Right cardiac atrium (tissue), 5 donors: ENCODE measurements around the gene EGR1. TPM values are rescaled to one million over a fixed set of nuclear protein-coding genes. Genes with fewer than 3 reads are reported as not detected.
A peak's percentile ranks its signal among the peaks of the same experiment; 100 is the strongest.

Experiments used
- ATAC-seq, 2 donors: fragments of 200-7000 bp; cut with Tn5 transposase; one replicate each; pipeline versions ENCODE4 v1.8.0 to v1.9.1; 2020; ENCODE audit warnings: moderate library complexity in 2 of 2, mild to moderate bottlenecking in 1 of 2
- DNase-seq, 3 donors: peaks; one replicate each; pipeline ENCODE4 v3.0.0-alpha.2; 2020
- H3K27ac ChIP-seq: one replicate; pipeline ENCODE4 v1.5.1; 2013; ENCODE audit warnings: mild to moderate bottlenecking, low read length, control low read depth, moderate library complexity
- H3K27me3 ChIP-seq: one replicate; pipeline ENCODE4 v1.6.1; 2013; ENCODE audit not compliant: control insufficient read depth, insufficient read depth
- H3K4me1 ChIP-seq: one replicate; pipeline ENCODE4 v1.6.1; 2013; ENCODE audit warnings: low read length; ENCODE audit not compliant: control insufficient read depth, insufficient read depth
- H3K4me3 ChIP-seq: one replicate; pipeline ENCODE4 v1.5.1; 2013; ENCODE audit warnings: low read length, control low read depth
- H3K9me3 ChIP-seq: one replicate; pipeline ENCODE4 v1.6.1; 2013; ENCODE audit warnings: low read length; ENCODE audit not compliant: control insufficient read depth
- WGBS: extraction: QIAGEN DNeasy Blood & Tissue Kit; methylation state at CpG from one replicate; pipeline ENCODE4 v1.1.7; 2013; 5-methylcytosine and 5-hydroxymethylcytosine counted together
- intact Hi-C, 4 donors: fragments of 100-400 bp; cut with DNase I; formaldehyde crosslinking; loops; one replicate each; pipeline versions ENCODE4 v1.11.0 to v1.14.0; 2022 to 2023
- polyA plus RNA-seq: library from polyadenylated mRNA; stranded (reverse); fragments of 200-250 nt; gene quantifications from one replicate; pipeline ENCODE4 v1.2.3, GENCODE V29; 2013
- total RNA-seq, 4 donors: library from RNA; stranded (reverse); fragmentation: NEBNext Ultra II Directional; extraction: Animal tissue kit (Norgen Biotek cat#: 25700); gene quantifications; one replicate each; pipeline ENCODE4 v1.2.1, GENCODE V29; 2021
- donor health status: healthy with polysubstance abuse.
- donor health status: DM: no; HTN: yes; CAD: no.
- donor health status: DM: no; HTN: no; CAD: no.
- donor health status: DM: no; HTN: yes; CAD: no; lungs with severe emphysema.
- donor health status: DM: yes; HTN: yes; CAD: no.

Gene EGR1
- total and polyA plus RNA-seq, 5 donors, result 8.4 to 123 (median 31.2) TPM

GRCh38 chr5:138464388-138465260, 655 bp upstream of the EGR1 start:
- Histone ChIP-seq H3K27ac (peak overlapping the region; percentile 97), H3K4me1 (peaks cover 2% of the 10 kb centered on the region), H3K9me3 (no peaks in the 10 kb centered on the region), H3K27me3 (no peaks in the 10 kb centered on the region), H3K4me3 (peak overlapping the region; percentile 85)
- ATAC-seq (peak; percentile 89 to 92), DNase-seq (peak; percentile 96 to 98 (median 97))
- under 1% methylated on average over 64 of the region's 64 CpGs for WGBS
- intact Hi-C loops, result loop anchor here in 2 of 4 donors (5.0 to 10.0 kb wide), 2 partner anchors 38 to 80 kb away; partner anchors contain the start of gene ETF1 (in 1 of the 2)

GRCh38 chr5:138466125-138466899, 1.0 kb downstream of the EGR1 start:
- 13% methylated on average over 39 of the region's 39 CpGs for WGBS
- Histone ChIP-seq H3K9me3 (no peaks in the 10 kb centered on the region), H3K27me3 (no peaks in the 10 kb centered on the region), H3K27ac (no peak overlapping the region), H3K4me1 (peaks cover 2% of the 10 kb centered on the region), H3K4me3 (peak overlapping the region; percentile 85)
- DNase-seq (peak in 2 of 3 donors; percentile 66 to 68), ATAC-seq (no peak)
- intact Hi-C loops, result loop anchor here in 2 of 4 donors (5.0 to 10.0 kb wide), 2 partner anchors 36 to 78 kb away; partner anchors contain the start of gene ETF1 (in 1 of the 2)

- H3K4me1 ChIP-seq, result peaks cover 2% of the 10 kb centered on the region
- H3K27me3 ChIP-seq, result no peaks in the 10 kb centered on the region
- ATAC-seq (no peak), DNase-seq (peak in 1 of 3 donors; percentile 72)
- intact Hi-C loops, result loop anchor here in 2 of 4 donors (5.0 to 10.0 kb wide), 2 partner anchors 35 to 78 kb away; partner anchors contain the start of gene ETF1 (in 1 of the 2)
- 83% methylated on average over 45 of the region's 45 CpGs for WGBS
- no peak overlapping the region for H3K4me3 ChIP-seq
- H3K27ac ChIP-seq, result no peak overlapping the region
- no peaks in the 10 kb centered on the region for H3K9me3 ChIP-seq
These were observed 1.8 kb downstream of the EGR1 start for GRCh38 chr5:138466900-138467710.

- H3K27me3 ChIP-seq, result no peaks in the 10 kb centered on the region
- WGBS, result 76% methylated on average over 14 of the region's 14 CpGs
- H3K9me3 ChIP-seq, result no peaks in the 10 kb centered on the region
- DNase-seq (no peak), ATAC-seq (no peak)
- intact Hi-C loops, result loop anchor here in 2 of 4 donors (5.0 to 10.0 kb wide), 2 partner anchors 35 to 77 kb away; partner anchors contain the start of gene ETF1 (in 1 of the 2)
- H3K4me3 ChIP-seq, result no peak overlapping the region
- peaks cover 2% of the 10 kb centered on the region for H3K4me1 ChIP-seq
- no peak overlapping the region for H3K27ac ChIP-seq
These were observed 2.4 kb downstream of the EGR1 start for GRCh38 chr5:138467711-138468132.

- DNase-seq, result no peak
- 87% methylated on average over 7 of the region's 7 CpGs for WGBS
These were observed 3.1 kb downstream of the EGR1 start for GRCh38 chr5:138468133-138468965.

GRCh38 chr5:138468966-138469539, 3.8 kb downstream of the EGR1 start:
- no peaks in the 10 kb centered on the region for H3K27me3 ChIP-seq
- intact Hi-C loops, result loop anchor here in 2 of 4 donors (5.0 to 10.0 kb wide), 2 partner anchors 33 to 76 kb away; partner anchors contain the start of gene ETF1 (in 1 of the 2)
- ATAC-seq, result no peak
- no peak overlapping the region for H3K4me3 ChIP-seq
- no peak overlapping the region for H3K27ac ChIP-seq
- H3K4me1 ChIP-seq, result no peaks in the 10 kb centered on the region
- DNase-seq, result no peak
- 84% methylated on average over 8 of the region's 8 CpGs for WGBS
- no peaks in the 10 kb centered on the region for H3K9me3 ChIP-seq

More at GRCh38 chr5:138468133-138468965, 3.1 kb downstream of the EGR1 start:
- no peak overlapping the region for H3K4me3 ChIP-seq
- no peak for ATAC-seq
- H3K9me3 ChIP-seq, result no peaks in the 10 kb centered on the region
- intact Hi-C loops, result loop anchor here in 2 of 4 donors (5.0 to 10.0 kb wide), 2 partner anchors 34 to 76 kb away; partner anchors contain the start of gene ETF1 (in 1 of the 2)
- H3K27ac ChIP-seq, result no peak overlapping the region
- H3K4me1 ChIP-seq, result peaks cover under 1% of the 10 kb centered on the region
- H3K27me3 ChIP-seq, result no peaks in the 10 kb centered on the region

GRCh38 chr5:138469540-138470321, 4.5 kb downstream of the EGR1 start:
- ATAC-seq (peak in 1 of 2 donors; percentile 25), DNase-seq (peak in 1 of 3 donors; percentile 68)
- WGBS, result 60% methylated on average over 8 of the region's 8 CpGs
- intact Hi-C loops, result loop anchor here in 2 of 4 donors (5.0 to 10.0 kb wide), 2 partner anchors 33 to 75 kb away; partner anchors contain the start of gene ETF1 (in 1 of the 2)
- Histone ChIP-seq H3K9me3 (no peaks in the 10 kb centered on the region), H3K27ac (no peak overlapping the region), H3K4me3 (no peak overlapping the region), H3K4me1 (no peaks in the 10 kb centered on the region), H3K27me3 (no peaks in the 10 kb centered on the region)

GRCh38 chr5:138470322-138471051, 5.2 kb downstream of the EGR1 start:
- ATAC-seq (peak in 1 of 2 donors; percentile 9), DNase-seq (no peak)
- no peak overlapping the region for H3K27ac ChIP-seq
- H3K4me3 ChIP-seq, result no peak overlapping the region
- intact Hi-C loops, result no loop called here
- no peaks in the 10 kb centered on the region for H3K9me3 ChIP-seq
- WGBS, result 64% methylated on average over 3 of the region's 3 CpGs
- H3K4me1 ChIP-seq, result no peaks in the 10 kb centered on the region
- H3K27me3 ChIP-seq, result no peaks in the 10 kb centered on the region
